OCI-LY7 (cell line): ENCODE data around the gene WBP11.
A peak's percentile ranks its signal among the peaks of the same experiment; 100 is the strongest.

ENCODE experiments used
- CTCF ChIP-seq: fragments of 200-600 bp; sonication (generic); conservative IDR thresholded peaks from 2 replicates; pipeline ENCODE4 v1.5.1; 2014; ENCODE audit warnings: mild to moderate bottlenecking, antibody characterized with exemption, low read length, moderate library complexity, mixed read lengths
- EZH2phosphoT487 ChIP-seq: fragments of 200-600 bp; sonication (generic); IDR thresholded peaks from 2 replicates; pipeline ENCODE4 v1.6.1; 2018; ENCODE audit warnings: low read depth, borderline replicate concordance, mild to moderate bottlenecking, mixed run types, antibody characterized with exemption, low read length, moderate library complexity, mixed read lengths

DNA sequence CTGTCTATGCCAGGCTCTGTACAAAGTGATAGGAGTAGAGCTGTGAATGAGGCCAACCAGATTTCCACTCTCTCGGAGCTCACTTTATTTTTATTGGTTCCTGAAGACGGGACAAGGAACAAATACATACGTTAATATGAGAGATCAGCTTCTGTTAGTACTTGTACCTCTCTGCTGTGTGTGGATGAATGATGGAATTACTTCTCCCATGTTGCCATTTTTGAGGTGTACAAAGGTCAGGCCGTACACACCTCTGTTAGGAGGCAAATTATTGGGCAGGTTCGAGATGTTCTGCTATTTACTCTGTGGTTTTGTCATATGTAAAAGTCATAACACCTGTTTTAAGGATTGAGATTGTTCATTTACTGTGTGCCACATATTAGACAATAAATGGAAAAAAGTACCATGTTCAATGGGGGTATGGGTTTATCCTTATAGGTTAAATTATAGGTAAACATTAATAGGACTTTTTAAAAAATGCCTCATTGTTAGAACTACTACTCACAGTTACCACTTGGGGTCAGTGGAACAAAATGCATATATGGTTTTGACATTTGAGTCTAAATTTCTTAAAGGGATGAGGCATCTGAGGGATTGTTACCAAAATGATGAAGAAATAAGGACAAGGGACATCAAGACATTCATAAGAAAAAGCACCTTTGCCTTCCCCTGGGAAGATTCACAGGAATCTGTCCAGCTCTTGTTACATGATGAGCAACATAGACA, 26.9 kb downstream of the WBP11 start:
- TF ChIP-seq CTCF: peak; percentile 75
- no peak for TF ChIP-seq EZH2phosphoT487
